ENCODE data around the gene NUDT8. TPM values are rescaled to one million over a fixed set of nuclear protein-coding genes. Genes with fewer than 3 reads are reported as not detected.

NUDT8 gene
- total and polyA plus RNA-seq, 2 of the 8 experiments (the other 6 are each of a cell fraction or from before 2014, with no cell fraction given): 7.2 to 8.3 TPM

- TF ChIP-seq PHF8 (conservative IDR thresholded peaks at IDR 0.05; ENCODE audit: low read depth, low read length) (no peak), YY1 (IDR thresholded peaks at IDR 0.05; ENCODE audit: low read depth, low read length) (no peak)
Observed at GRCh38 chr11:67615728-67616430, 13.9 kb downstream of the NUDT8 start (continued).
